Choroid plexus epithelial cell (primary cell): ENCODE results near the gene LTBP1.

Experiments
- DNase-seq: peaks from one replicate; pipeline ENCODE4 v3.0.0-alpha.2; 2010; ENCODE audit warnings: low read depth
- H3K4me3 ChIP-seq: 2 replicates; pipeline ENCODE4 v1.5.1; 2011; ENCODE audit warnings: low read depth, mild to moderate bottlenecking, control low read depth, low read length, moderate library complexity
- CTCF ChIP-seq: conservative IDR thresholded peaks from 2 replicates; pipeline ENCODE4 v1.5.1; 2011; ENCODE audit warnings: low read depth, mild to moderate bottlenecking, control low read depth, inconsistent platforms, low read length, moderate library complexity

The LTBP1 gene

GRCh38 chr2:33242845-33243244 lies 296.1 kb downstream of the LTBP1 start:
- TF ChIP-seq CTCF: no peak
- H3K4me3 ChIP-seq: no peak overlapping the region
- peak; percentile 72 for DNase-seq

GRCh38 chr2:33246432-33246831 lies 299.7 kb downstream of the LTBP1 start:
- no peak overlapping the region for H3K4me3 ChIP-seq
- TF ChIP-seq CTCF: no peak

GRCh38 chr2:33247365-33247764 lies 300.6 kb downstream of the LTBP1 start:
- no peak overlapping the region for H3K4me3 ChIP-seq
- TF ChIP-seq CTCF: no peak
- DNase-seq: peak; percentile 40

More at GRCh38 chr2:33246432-33246831, 299.7 kb downstream of the LTBP1 start:
- no peak for DNase-seq

- no peak overlapping the region for H3K4me3 ChIP-seq
- DNase-seq: no peak
- TF ChIP-seq CTCF: no peak
These were observed 303.8 kb downstream of the LTBP1 start for GRCh38 chr2:33250417-33251029.

- no peak overlapping the region for H3K4me3 ChIP-seq
- DNase-seq: no peak
- TF ChIP-seq CTCF: no peak
These were observed 309.5 kb downstream of the LTBP1 start for GRCh38 chr2:33256162-33256755.

GRCh38 chr2:33258387-33258786 lies 311.6 kb downstream of the LTBP1 start:
- no peak overlapping the region for H3K4me3 ChIP-seq
- TF ChIP-seq CTCF: no peak

GRCh38 chr2:33262097-33262496 lies 315.3 kb downstream of the LTBP1 start:
- H3K4me3 ChIP-seq: no peak overlapping the region
- no peak for DNase-seq
- TF ChIP-seq CTCF: no peak

More at GRCh38 chr2:33258387-33258786, 311.6 kb downstream of the LTBP1 start:
- DNase-seq: no peak
